ENCODE data around the gene AOX1.
A peak's percentile ranks its signal among the peaks of the same experiment; 100 is the strongest.
"Not testable (repeated sequence)": the region's sequence is repeated elsewhere in the genome, so short reads cannot be mapped to it uniquely, and the experiment has no call there.

Gene AOX1

GRCh38 chr2:200670313-200670712 is 84.5 kb downstream of the AOX1 start:
- no peak for DNase-seq

- DNase-seq: no peak
Measured at GRCh38 chr2:200670751-200671150, 84.9 kb downstream of the AOX1 start.

- no peak for DNase-seq
Measured at GRCh38 chr2:200673191-200673590, 87.4 kb downstream of the AOX1 start.

GRCh38 chr2:200674837-200675236 is 89.0 kb downstream of the AOX1 start:
- no peak for DNase-seq

- no peak for DNase-seq
Measured at GRCh38 chr2:200677171-200677570, 91.4 kb downstream of the AOX1 start.

GRCh38 chr2:200677721-200678532 is 92.1 kb downstream of the AOX1 start:
- DNase-seq: no peak

- DNase-seq: no peak
Measured at GRCh38 chr2:200679127-200679526, 93.3 kb downstream of the AOX1 start.

- DNase-seq: no peak
Measured at GRCh38 chr2:200679535-200679934, 93.7 kb downstream of the AOX1 start.

- no peak for DNase-seq
Measured at GRCh38 chr2:200681697-200682096, 95.9 kb downstream of the AOX1 start.

GRCh38 chr2:200682407-200682806 is 96.6 kb downstream of the AOX1 start:
- DNase-seq: not testable (repeated sequence)

GRCh38 chr2:200687922-200688920 is 102.4 kb downstream of the AOX1 start:
- no peak for DNase-seq

GRCh38 chr2:200689115-200689514 is 103.3 kb downstream of the AOX1 start:
- no peak for DNase-seq

GRCh38 chr2:200693836-200694470 is 108.1 kb downstream of the AOX1 start:
- no peak for DNase-seq

GRCh38 chr2:200695191-200695590 is 109.4 kb downstream of the AOX1 start:
- DNase-seq: no peak

GRCh38 chr2:200695601-200696000 is 109.8 kb downstream of the AOX1 start:
- DNase-seq: no peak

GRCh38 chr2:200698217-200698616 is 112.4 kb downstream of the AOX1 start:
- DNase-seq: no peak

- DNase-seq: no peak
Measured at GRCh38 chr2:200699310-200699709, 113.5 kb downstream of the AOX1 start.

- no peak for DNase-seq
Measured at GRCh38 chr2:200700856-200701255, 115.0 kb downstream of the AOX1 start.

- DNase-seq: no peak
Measured at GRCh38 chr2:200702044-200702443, 116.2 kb downstream of the AOX1 start.

GRCh38 chr2:200702646-200703118 is 116.9 kb downstream of the AOX1 start:
- DNase-seq: peak; percentile 76

- DNase-seq: peak; percentile 26
Measured at GRCh38 chr2:200703127-200703925, 117.5 kb downstream of the AOX1 start.
